Measurements from ENCODE around the gene CASKIN2. TPM values are rescaled to one million over a fixed set of nuclear protein-coding genes. Genes with fewer than 3 reads are reported as not detected.

CASKIN2 gene
- total RNA-seq, 1 experiment from 2014 or later = 37.0 TPM

GRCh38 chr17:75460295-75460694, 55.0 kb downstream of the CASKIN2 start:
- no peak overlapping the region for H3K4ac ChIP-seq (ENCODE audit: low read depth, low read length)
- H4K8ac ChIP-seq (replicated peaks; ENCODE audit: insufficient read length, low read depth, low read length) = no peak overlapping the region
- no peak overlapping the region for H3K18ac ChIP-seq (ENCODE audit: insufficient read length, low read depth, low read length)
- H3K4me2 ChIP-seq (ENCODE audit: insufficient read depth, insufficient read length, low read length) = no peak overlapping the region
- H3K9ac ChIP-seq (ENCODE audit: extremely low read depth, insufficient read length, low read length) = no peak overlapping the region
- H3K9me3 Mint-ChIP-seq = no peaks in the 10 kb centered on the region
- H3K9me3 ChIP-seq (ENCODE audit: control insufficient read depth, low read depth, low read length) = no peaks in the 10 kb centered on the region
- H4K20me1 ChIP-seq (ENCODE audit: control insufficient read depth, insufficient read depth, insufficient read length) = no peaks in the 10 kb centered on the region
- H3K27me3 Mint-ChIP-seq (ENCODE audit: low read depth) = no peaks in the 10 kb centered on the region
- no peak overlapping the region for H2BK5ac ChIP-seq (ENCODE audit: insufficient read length, low read length)
- H3K27me3 ChIP-seq (ENCODE audit: insufficient read depth, low read length) = no peaks in the 10 kb centered on the region
- H2AFZ ChIP-seq (ENCODE audit: low read length) = no peak overlapping the region
- no peak overlapping the region for H3K56ac ChIP-seq (ENCODE audit: insufficient read length, low read depth, low read length)
- H3K4me1 Mint-ChIP-seq = peaks cover 21 to 24% of the 10 kb centered on the region in 2 experiments
- H4K5ac ChIP-seq (ENCODE audit: insufficient read length, low read depth, low read length) = no peak overlapping the region
- no peak overlapping the region for H4K91ac ChIP-seq (ENCODE audit: insufficient read length, low read depth, low read length)
- no peak overlapping the region for H3T11ph ChIP-seq (ENCODE audit: low read length)
- peaks cover 13% of the 10 kb centered on the region for H3K23me2 ChIP-seq (ENCODE audit: insufficient read length, low read depth, low read length, poor library complexity, severe bottlenecking)
- no peaks in the 10 kb centered on the region; the same call in 1 of the 2 replicates for H3K4me1 ChIP-seq (ENCODE audit: insufficient read depth, low read length)
- peak overlapping the region in 1 of 3 experiments; percentile 26; a peak in 3 of 7 replicates for H3K27ac Mint-ChIP-seq
- no peak overlapping the region for H2BK12ac ChIP-seq (ENCODE audit: insufficient read length, low read depth, low read length)
- no peaks in the 10 kb centered on the region; a peak in 1 of 7 replicates for H3K36me3 Mint-ChIP-seq (ENCODE audit: insufficient read depth in 1 of 3, low read depth in 3 of 3)
- no peaks in the 10 kb centered on the region for H3K79me2 ChIP-seq (ENCODE audit: insufficient read depth, low read length)
- no peak overlapping the region for H2BK15ac ChIP-seq (ENCODE audit: low read depth, low read length)
- H3K23ac ChIP-seq (ENCODE audit: insufficient read length, low read depth, low read length) = no peak overlapping the region
- H2BK20ac ChIP-seq (ENCODE audit: low read depth, low read length, poor library complexity, severe bottlenecking) = no peak overlapping the region
- H2BK120ac ChIP-seq (ENCODE audit: low read depth, low read length, poor library complexity, severe bottlenecking) = no peak overlapping the region
- no peak overlapping the region for H3K27ac ChIP-seq (ENCODE audit: insufficient read length, low read depth, low read length)
- TF ChIP-seq CTCF (conservative IDR thresholded peaks at IDR 0.05) = no peak
- H2AK5ac ChIP-seq (ENCODE audit: insufficient read length, low read length) = no peak overlapping the region
- no peak for DNase-seq
- H3K14ac ChIP-seq (ENCODE audit: insufficient read depth, low read length) = no peak overlapping the region
- no peak overlapping the region for H3K4me3 Mint-ChIP-seq
- no peaks in the 10 kb centered on the region for H3K79me1 ChIP-seq (ENCODE audit: insufficient read depth, low read depth, low read length, poor library complexity, severe bottlenecking)
- no CpG with 5 or more reads among the region's 4 CpGs for WGBS (ENCODE audit: extremely low coverage, insufficient read length, low lambda C conversion rate)
